ENCODE data around the gene HSPBP1.

DNA sequence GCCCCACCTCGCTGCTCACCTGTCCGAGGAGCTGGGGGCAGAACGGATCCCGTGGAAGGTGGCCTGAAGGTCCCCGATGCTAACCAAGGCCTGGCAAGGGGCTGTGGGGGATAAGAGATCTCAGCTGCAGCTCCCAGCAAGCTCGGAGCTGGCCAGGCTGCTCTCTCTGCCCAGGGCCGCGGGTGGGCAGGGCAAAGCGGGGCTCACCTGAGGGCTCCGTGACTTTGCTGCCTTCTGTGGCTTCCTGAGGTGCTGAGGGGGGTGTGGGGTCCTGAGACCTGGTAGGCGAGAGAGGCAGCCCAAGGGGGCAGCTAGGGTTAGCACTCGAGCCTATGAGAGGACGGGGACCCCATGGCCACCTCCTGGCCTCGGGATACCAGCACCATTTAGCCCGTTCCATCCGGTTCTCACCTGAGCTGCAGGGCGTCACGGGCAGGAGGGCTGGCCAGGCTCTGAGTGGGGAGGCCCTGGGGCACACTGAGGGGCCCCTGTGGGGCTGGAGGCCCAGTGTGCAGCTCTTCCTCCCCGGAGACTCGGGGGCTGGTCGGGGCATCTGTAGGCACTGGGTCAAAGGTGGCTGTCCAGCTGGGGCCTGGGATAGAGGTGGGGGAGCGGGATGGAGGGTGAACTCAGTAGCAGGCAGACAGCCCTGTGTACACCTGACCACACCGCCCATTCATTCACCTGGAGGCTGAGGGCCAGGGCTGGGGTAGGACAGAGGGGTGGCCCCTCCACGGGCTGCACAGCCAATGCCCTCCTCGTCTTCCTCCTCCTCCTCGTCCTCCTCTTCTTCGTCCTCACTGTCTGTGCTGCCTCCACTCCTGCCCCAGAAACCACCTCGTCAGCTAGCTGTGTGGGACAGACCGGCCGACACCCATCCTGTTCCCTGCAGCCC, 48.3 kb downstream of the HSPBP1 start:
- TF ChIP-seq EP300 (conservative IDR thresholded peaks at IDR 0.05; ENCODE audit: poor library complexity, severe bottlenecking) (no peak), EZH2 (IDR thresholded peaks at IDR 0.05; ENCODE audit: borderline replicate concordance, insufficient read depth, low read length, poor library complexity, severe bottlenecking) (no peak), TAF1 (IDR thresholded peaks at IDR 0.05; ENCODE audit: low read depth) (no peak), MXI1 (conservative IDR thresholded peaks at IDR 0.05; ENCODE audit: poor library complexity, severe bottlenecking) (no peak), POLR2AphosphoS5 (IDR thresholded peaks at IDR 0.05) (no peak), RAD21 (conservative IDR thresholded peaks at IDR 0.05) (no peak), SMC3 (conservative IDR thresholded peaks at IDR 0.05; ENCODE audit: poor library complexity) (no peak)
- TF ChIP-seq, protein P1, sequence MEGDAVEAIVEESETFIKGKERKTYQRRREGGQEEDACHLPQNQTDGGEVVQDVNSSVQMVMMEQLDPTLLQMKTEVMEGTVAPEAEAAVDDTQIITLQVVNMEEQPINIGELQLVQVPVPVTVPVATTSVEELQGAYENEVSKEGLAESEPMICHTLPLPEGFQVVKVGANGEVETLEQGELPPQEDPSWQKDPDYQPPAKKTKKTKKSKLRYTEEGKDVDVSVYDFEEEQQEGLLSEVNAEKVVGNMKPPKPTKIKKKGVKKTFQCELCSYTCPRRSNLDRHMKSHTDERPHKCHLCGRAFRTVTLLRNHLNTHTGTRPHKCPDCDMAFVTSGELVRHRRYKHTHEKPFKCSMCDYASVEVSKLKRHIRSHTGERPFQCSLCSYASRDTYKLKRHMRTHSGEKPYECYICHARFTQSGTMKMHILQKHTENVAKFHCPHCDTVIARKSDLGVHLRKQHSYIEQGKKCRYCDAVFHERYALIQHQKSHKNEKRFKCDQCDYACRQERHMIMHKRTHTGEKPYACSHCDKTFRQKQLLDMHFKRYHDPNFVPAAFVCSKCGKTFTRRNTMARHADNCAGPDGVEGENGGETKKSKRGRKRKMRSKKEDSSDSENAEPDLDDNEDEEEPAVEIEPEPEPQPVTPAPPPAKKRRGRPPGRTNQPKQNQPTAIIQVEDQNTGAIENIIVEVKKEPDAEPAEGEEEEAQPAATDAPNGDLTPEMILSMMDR (IDR thresholded peaks at IDR 0.05; ENCODE audit: poor library complexity, severe bottlenecking), result no peak
- TF ChIP-seq, protein P2, sequence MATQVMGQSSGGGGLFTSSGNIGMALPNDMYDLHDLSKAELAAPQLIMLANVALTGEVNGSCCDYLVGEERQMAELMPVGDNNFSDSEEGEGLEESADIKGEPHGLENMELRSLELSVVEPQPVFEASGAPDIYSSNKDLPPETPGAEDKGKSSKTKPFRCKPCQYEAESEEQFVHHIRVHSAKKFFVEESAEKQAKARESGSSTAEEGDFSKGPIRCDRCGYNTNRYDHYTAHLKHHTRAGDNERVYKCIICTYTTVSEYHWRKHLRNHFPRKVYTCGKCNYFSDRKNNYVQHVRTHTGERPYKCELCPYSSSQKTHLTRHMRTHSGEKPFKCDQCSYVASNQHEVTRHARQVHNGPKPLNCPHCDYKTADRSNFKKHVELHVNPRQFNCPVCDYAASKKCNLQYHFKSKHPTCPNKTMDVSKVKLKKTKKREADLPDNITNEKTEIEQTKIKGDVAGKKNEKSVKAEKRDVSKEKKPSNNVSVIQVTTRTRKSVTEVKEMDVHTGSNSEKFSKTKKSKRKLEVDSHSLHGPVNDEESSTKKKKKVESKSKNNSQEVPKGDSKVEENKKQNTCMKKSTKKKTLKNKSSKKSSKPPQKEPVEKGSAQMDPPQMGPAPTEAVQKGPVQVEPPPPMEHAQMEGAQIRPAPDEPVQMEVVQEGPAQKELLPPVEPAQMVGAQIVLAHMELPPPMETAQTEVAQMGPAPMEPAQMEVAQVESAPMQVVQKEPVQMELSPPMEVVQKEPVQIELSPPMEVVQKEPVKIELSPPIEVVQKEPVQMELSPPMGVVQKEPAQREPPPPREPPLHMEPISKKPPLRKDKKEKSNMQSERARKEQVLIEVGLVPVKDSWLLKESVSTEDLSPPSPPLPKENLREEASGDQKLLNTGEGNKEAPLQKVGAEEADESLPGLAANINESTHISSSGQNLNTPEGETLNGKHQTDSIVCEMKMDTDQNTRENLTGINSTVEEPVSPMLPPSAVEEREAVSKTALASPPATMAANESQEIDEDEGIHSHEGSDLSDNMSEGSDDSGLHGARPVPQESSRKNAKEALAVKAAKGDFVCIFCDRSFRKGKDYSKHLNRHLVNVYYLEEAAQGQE (IDR thresholded peaks at IDR 0.05; ENCODE audit: borderline replicate concordance), result no peak

Data from neural cell (in vitro differentiated cells).